K562 (cell line): Measurements from ENCODE around the gene MSANTD1. TPM values are rescaled to one million over a fixed set of nuclear protein-coding genes. Genes with fewer than 3 reads are reported as not detected.

ENCODE experiments used
- ATAC-seq: fragments of 200-7000 bp; cut with Tn5 transposase; 3 replicates; pipeline ENCODE4 v1.9.1; 2020; ENCODE audit warnings: moderate library complexity
- BruUV-seq: library from RNA; stranded (reverse); fragments of 400-500 nt; replicated peaks from 2 replicates; lab custom pipeline; 2021; lab: Mats Ljungman, UMichigan
- CTCF ChIA-PET: fragments of 300-600 bp; formaldehyde crosslinking; extraction: SDS; loops from one replicate; lab custom pipeline; 2021; ENCODE audit warnings: low intra/inter-chr PET ratio; lab: Yijun Ruan, JAX
- POLR2A ChIA-PET: fragments of 300-600, 350-650 bp; sonication (Branson Sonifier 250); formaldehyde crosslinking; extraction: SDS; loops from one replicate; lab custom pipeline; 2021; ENCODE audit warnings: antibody characterized with exemption, inconsistent platforms; lab: Yijun Ruan, JAX
- DNase-seq, 4 experiments: peaks; one replicate each; pipeline versions ENCODE4 v3.0.0 to v3.0.0-alpha.2; 2011 to 2018; ENCODE audit warnings: low spot score in 3 of 4, mixed read lengths in 3 of 4; ENCODE audit errors: extremely low read depth in 1 of 4
- FAIRE-seq: peaks from 2 replicates; lab custom pipeline; 2011; peaks lifted over from hg19 to GRCh38; lab: Jason Lieb, UNC
- H2AFZ ChIP-seq: 2 replicates; pipeline ENCODE4 v1.6.0; 2011; ENCODE audit warnings: low read depth, low read length, control low read depth, inconsistent platforms
- H3K27ac ChIP-seq: fragments of 200-600 bp; 3 replicates; pipeline ENCODE4 v1.8.0; 2011; ENCODE audit warnings: low read depth, mild to moderate bottlenecking, control low read depth, inconsistent platforms, low read length, moderate library complexity, mixed read lengths; ENCODE audit errors: extremely low read depth
- H3K27me3 ChIP-seq, 2 experiments: fragments of 300-600 bp in 1 of 2; 2 replicates in 1 of 2; 3 replicates in 1 of 2; pipeline versions ENCODE4 v1.6.0 to v1.8.0; 2011; ENCODE audit warnings: inconsistent platforms in 2 of 2, low read length in 2 of 2, mild to moderate bottlenecking in 1 of 2, mixed read lengths in 1 of 2, moderate library complexity in 1 of 2; ENCODE audit not compliant: control insufficient read depth in 2 of 2, insufficient read depth in 2 of 2
- H3K36me3 ChIP-seq: fragments of 300-600 bp; 3 replicates; pipeline ENCODE4 v1.8.0; 2011; ENCODE audit warnings: mild to moderate bottlenecking, low read length, inconsistent platforms; ENCODE audit not compliant: control insufficient read depth, insufficient read depth
- H3K4me1 ChIP-seq, 2 experiments: fragments of 200-600 bp in 1 of 2; replicated peaks in 1 of 2; 2 replicates in 1 of 2; 3 replicates in 1 of 2; pipeline versions ENCODE4 v1.5.1 to v1.8.0; 2011; ENCODE audit warnings: inconsistent platforms in 2 of 2, low read length in 2 of 2, mild to moderate bottlenecking in 1 of 2, mixed read lengths in 1 of 2, moderate library complexity in 1 of 2; ENCODE audit not compliant: control insufficient read depth in 2 of 2, insufficient read depth in 2 of 2
- H3K4me2 ChIP-seq: 2 replicates; pipeline ENCODE4 v1.6.1; 2011; ENCODE audit warnings: low read length, control low read depth, inconsistent platforms, mixed read lengths; ENCODE audit not compliant: insufficient read depth
- H3K4me3 ChIP-seq: fragments of 200-600 bp; sonication (generic), shearing (Covaris generic); 2 replicates; pipeline ENCODE4 v1.5.1; 2016; ENCODE audit warnings: control low read depth, inconsistent platforms
- H3K79me2 ChIP-seq: fragments of 200-600 bp; 3 replicates; pipeline ENCODE4 v1.8.0; 2011; ENCODE audit warnings: low read length, inconsistent platforms; ENCODE audit not compliant: control insufficient read depth, insufficient read depth
- H3K9ac ChIP-seq, 2 experiments: 2 replicates each; pipeline versions ENCODE4 v1.6.0 to v1.6.1; 2011; ENCODE audit warnings: low read depth in 2 of 2, low read length in 2 of 2, control low read depth in 1 of 2, inconsistent platforms in 1 of 2, mild to moderate bottlenecking in 1 of 2, mixed read lengths in 1 of 2; ENCODE audit not compliant: insufficient read depth in 1 of 2
- H3K9me1 ChIP-seq: one replicate; pipeline ENCODE4 v1.6.0; 2011; ENCODE audit warnings: inconsistent platforms, mild to moderate bottlenecking, low read length, moderate library complexity; ENCODE audit not compliant: control insufficient read depth, insufficient read depth
- H3K9me3 ChIP-seq: replicated peaks from 2 replicates; pipeline ENCODE4 v1.5.1; 2011; ENCODE audit warnings: low read depth, low read length, inconsistent platforms; ENCODE audit not compliant: control insufficient read depth, insufficient read depth
- H4K20me1 ChIP-seq: replicated peaks from 2 replicates; pipeline ENCODE4 v1.6.1; 2011; ENCODE audit warnings: low read length, inconsistent platforms, mixed read lengths; ENCODE audit not compliant: control insufficient read depth, insufficient read depth
- ESRRA ChIP-seq: fragments of 450-650 bp; IDR thresholded peaks from 2 replicates; pipeline ENCODE4 v1.6.1; 2014; ENCODE audit warnings: low read depth, mild to moderate bottlenecking, moderate library complexity, borderline replicate concordance
- HCFC1 ChIP-seq: IDR thresholded peaks from 2 replicates; pipeline ENCODE4 v1.6.1; 2012; ENCODE audit warnings: low read depth, low read length, improper control_type of control experiment
- HDAC3 ChIP-seq: fragments of 450-650 bp; IDR thresholded peaks from 2 replicates; pipeline ENCODE4 v1.6.1; 2018; ENCODE audit warnings: borderline replicate concordance, mild to moderate bottlenecking, moderate library complexity; ENCODE audit not compliant: partially characterized antibody
- MEF2D ChIP-seq: conservative IDR thresholded peaks from 2 replicates; pipeline ENCODE4 v1.6.1; 2016; ENCODE audit warnings: low read depth, missing genetic modification characterization, missing compliant biosample characterization
- MXI1 ChIP-seq: IDR thresholded peaks from 2 replicates; pipeline ENCODE4 v1.6.1; 2011; ENCODE audit warnings: low read depth, mild to moderate bottlenecking, improper control_type of control experiment, low read length
- NFXL1 ChIP-seq: fragments of 450-650 bp; formaldehyde crosslinking; IDR thresholded peaks from 2 replicates; pipeline ENCODE4 v1.4.0; 2021; ENCODE audit warnings: mild to moderate bottlenecking
- NR2C1 ChIP-seq, 2 experiments: fragments of 450-650 bp; IDR thresholded peaks; 2 replicates each; pipeline ENCODE4 v1.6.1; 2017; ENCODE audit warnings: mild to moderate bottlenecking in 2 of 2, antibody characterized with exemption in 1 of 2, inconsistent platforms in 1 of 2, missing compliant biosample characterization in 1 of 2, missing genetic modification characterization in 1 of 2
- RBM22 ChIP-seq: fragments of 200-400 bp; formaldehyde crosslinking; IDR thresholded peaks from 2 replicates; pipeline ENCODE4 v1.6.1; 2018; ENCODE audit warnings: low read length, low read depth; ENCODE audit not compliant: poor library complexity, severe bottlenecking
- SREBF1 ChIP-seq: fragments of 150-350 bp; IDR thresholded peaks from 2 replicates; pipeline ENCODE4 v1.6.1; 2014; ENCODE audit warnings: antibody characterized with exemption, low read depth, low read length, borderline replicate concordance
- TARDBP ChIP-seq: fragments of 450-650 bp; IDR thresholded peaks from 2 replicates; pipeline ENCODE4 v1.6.1; 2016
- TCF7L2 ChIP-seq: fragments of 150-350 bp; IDR thresholded peaks from 2 replicates; pipeline ENCODE4 v1.6.1; 2016; ENCODE audit warnings: low read depth, mild to moderate bottlenecking, low read length, moderate library complexity
- ZBTB5 ChIP-seq: fragments of 450-650 bp; IDR thresholded peaks from 2 replicates; pipeline ENCODE4 v1.6.1; 2017; ENCODE audit warnings: antibody characterized with exemption
- ZFP30 ChIP-seq: fragments of 250-450 bp; sonication (Bioruptor Pico); IDR thresholded peaks from 2 replicates; pipeline ENCODE4 v1.8.0; 2022; ENCODE audit warnings: moderate library complexity, mild to moderate bottlenecking, inconsistent platforms, borderline replicate concordance
- WGBS: fragments of 100-300 bp; shearing (Covaris generic); methylation state at CpG from one replicate; pipeline ENCODE4 v1.1.6; 2016; ENCODE audit warnings: low coverage, mixed read lengths; ENCODE audit not compliant: insufficient coverage; ENCODE audit errors: missing lambda C conversion rate; 5-methylcytosine and 5-hydroxymethylcytosine counted together
- in situ Hi-C: fragments of 300-500 bp; cut with MboI; formaldehyde crosslinking; loops from 4 replicates; pipeline ENCODE4 v1.15.0; 2018; ENCODE audit warnings: inconsistent platforms, mixed read lengths
- intact Hi-C: fragments of 100-400 bp; cut with micrococcal nuclease; formaldehyde crosslinking; loops from 2 replicates; pipeline ENCODE4 v1.14.2; 2022
- polyA plus RNA-seq, 8 experiments: library from polyadenylated mRNA; depleted of rRNA in 4 of 8; stranded (reverse) in 5 of 8; unstranded in 3 of 8; fragments of >200 nt; fragmentation: Nextera tagmentation in 2 of 8; fragmentation: Illumina TruSeq in 1 of 8; extraction: Ambion mirVana in 2 of 8; extraction: Trizol in 1 of 8; gene quantifications; 2 replicates each; pipeline versions ENCODE4 v1.2.1 to v1.2.3, GENCODE V29; 2011 to 2014; ENCODE audit warnings: inconsistent platforms in 1 of 8, missing spikeins in 1 of 8
- total RNA-seq, 7 experiments: library from RNA; depleted of rRNA in 6 of 7; stranded (reverse); fragments of >200 nt in 6 of 7; fragmentation: Illumina TruSeq in 2 of 7; extraction: Trizol in 2 of 7; gene quantifications; 2 replicates each; pipeline versions ENCODE4 v1.2.1 to v1.2.3, GENCODE V29; 2011 to 2021; ENCODE audit warnings: low replicate concordance in 1 of 7
- TF ChIP-seq, protein P1 (sequence below): fragments of 450-650 bp; formaldehyde crosslinking; IDR thresholded peaks from 2 replicates; pipeline ENCODE4 v1.4.0; 2020; ENCODE audit warnings: mild to moderate bottlenecking, moderate library complexity

Gene MSANTD1
- total and polyA plus RNA-seq, 9 of the 15 experiments (the other 6 are each of a cell fraction or from before 2014, with no cell fraction given): 0.04 to 0.09 (median 0.07) TPM; not detected in 6

DNA sequence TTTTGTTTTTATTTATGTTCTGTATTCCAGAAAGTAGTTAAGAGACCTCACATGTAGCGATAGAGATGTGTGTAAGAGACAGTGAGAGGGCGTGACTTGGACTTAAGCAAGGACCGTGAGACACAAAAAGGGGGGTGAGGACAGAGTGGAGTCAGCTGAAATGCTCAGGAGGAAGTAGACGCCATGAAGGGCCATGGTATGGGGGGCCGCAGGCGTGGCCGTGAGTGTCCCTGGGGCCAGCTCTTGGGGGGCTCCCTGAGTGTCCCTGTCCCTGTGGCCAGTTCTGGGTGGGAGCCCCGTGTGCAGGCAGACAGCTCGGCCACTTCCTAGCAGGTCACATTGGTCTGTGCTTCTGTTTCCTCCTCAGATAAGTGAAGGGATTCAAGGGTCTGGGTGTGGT is 23.0 kb upstream of the MSANTD1 start:
- CTCF ChIA-PET: no interaction called here
- in situ Hi-C loops (no loop called here), intact Hi-C loops (no loop called here)
- peaks cover 2% of the 10 kb centered on the region for H3K9me1 ChIP-seq
- no peak overlapping the region for H3K9ac ChIP-seq
- FAIRE-seq: no peak
- WGBS: 75% methylated on average over 8 of the region's 9 CpGs
- H3K4me3 ChIP-seq: no peak overlapping the region
- POLR2A ChIA-PET: no interaction called here
- no peaks in the 10 kb centered on the region for H3K79me2 ChIP-seq
- no peaks in the 10 kb centered on the region for H3K9me3 ChIP-seq
- H3K27ac ChIP-seq: no peak overlapping the region
- H2AFZ ChIP-seq: no peak overlapping the region
- H3K36me3 ChIP-seq: peaks cover 52% of the 10 kb centered on the region
- no peak overlapping the region for H3K4me2 ChIP-seq
- TF ChIP-seq MXI1 (no peak), NR2C1 (IDR thresholded peaks at IDR 0.05) (no peak), NR2C1 (tag; IDR thresholded peaks at IDR 0.05) (no peak)
- H3K27me3 ChIP-seq: no peaks in the 10 kb centered on the region
- H4K20me1 ChIP-seq: no peaks in the 10 kb centered on the region
- BruUV-seq: no TSS peak
- peaks cover 0 to 4% of the 10 kb centered on the region in 2 experiments; a peak in 1 of 5 replicates for H3K4me1 ChIP-seq
- DNase-seq: no peak
- no peak for ATAC-seq

GRCh38 chr4:3226467-3226866 is 22.5 kb upstream of the MSANTD1 start:
- CTCF ChIA-PET: no interaction called here
- ATAC-seq: no peak
- no peak for TF ChIP-seq ZBTB5
- TF ChIP-seq RBM22: no peak
- no peak for TF ChIP-seq NFXL1 (CRISPR knock-in tag)
- TF ChIP-seq TCF7L2: no peak
- TF ChIP-seq MEF2D: no peak
- TF ChIP-seq, protein P1, sequence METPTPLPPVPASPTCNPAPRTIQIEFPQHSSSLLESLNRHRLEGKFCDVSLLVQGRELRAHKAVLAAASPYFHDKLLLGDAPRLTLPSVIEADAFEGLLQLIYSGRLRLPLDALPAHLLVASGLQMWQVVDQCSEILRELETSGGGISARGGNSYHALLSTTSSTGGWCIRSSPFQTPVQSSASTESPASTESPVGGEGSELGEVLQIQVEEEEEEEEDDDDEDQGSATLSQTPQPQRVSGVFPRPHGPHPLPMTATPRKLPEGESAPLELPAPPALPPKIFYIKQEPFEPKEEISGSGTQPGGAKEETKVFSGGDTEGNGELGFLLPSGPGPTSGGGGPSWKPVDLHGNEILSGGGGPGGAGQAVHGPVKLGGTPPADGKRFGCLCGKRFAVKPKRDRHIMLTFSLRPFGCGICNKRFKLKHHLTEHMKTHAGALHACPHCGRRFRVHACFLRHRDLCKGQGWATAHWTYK (CRISPR knock-in tag): no peak
- no peak for TF ChIP-seq HDAC3
- no peak for TF ChIP-seq ZFP30
- no peak for TF ChIP-seq SREBF1
- TF ChIP-seq ESRRA: no peak
- TF ChIP-seq HCFC1: no peak
- TF ChIP-seq TARDBP: no peak

More at GRCh38 chr4:3226467-3226866, 22.5 kb upstream of the MSANTD1 start:
- Histone ChIP-seq H3K36me3 (peaks cover 57% of the 10 kb centered on the region), H3K4me2 (no peak overlapping the region), H3K9ac (no peak overlapping the region), H3K27me3 (no peaks in the 10 kb centered on the region), H2AFZ (no peak overlapping the region), H3K4me3 (no peak overlapping the region), H3K4me1 (peaks cover 0 to 4% of the 10 kb centered on the region in 2 experiments; a peak in 1 of 5 replicates), H3K9me1 (peaks cover 2% of the 10 kb centered on the region), H3K79me2 (no peaks in the 10 kb centered on the region), H4K20me1 (no peaks in the 10 kb centered on the region), H3K9me3 (no peaks in the 10 kb centered on the region), H3K27ac (no peak overlapping the region)
- in situ Hi-C loops: no loop called here
- DNase-seq (no peak), FAIRE-seq (no peak)
- intact Hi-C loops: no loop called here
- no TSS peak for BruUV-seq
- POLR2A ChIA-PET: no interaction called here
- WGBS: 75% methylated on average over 9 of the region's 9 CpGs
